ENCODE results near the gene SLC30A3.
A peak's percentile ranks its signal among the peaks of the same experiment; 100 is the strongest.

Gene SLC30A3

DNA sequence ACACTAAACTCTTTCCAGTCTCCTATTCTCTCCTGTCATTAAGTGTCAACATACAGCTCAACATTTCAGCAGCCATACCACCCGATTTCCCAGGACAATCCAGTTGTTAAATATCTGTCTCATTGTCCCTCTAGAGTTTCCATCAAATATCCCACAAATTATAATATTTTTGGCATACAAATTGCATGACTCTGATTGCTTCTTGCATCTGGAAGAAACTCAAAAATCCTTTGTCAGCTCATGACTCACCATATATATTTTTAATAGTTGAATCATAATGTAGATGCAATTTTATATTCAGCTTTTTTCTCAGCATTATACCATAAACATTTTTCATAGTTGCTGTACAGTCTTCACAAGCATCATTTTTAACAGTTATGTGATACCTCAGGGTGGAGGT lies 7.2 kb downstream of the SLC30A3 start:
- no peak for DNase-seq

DNA sequence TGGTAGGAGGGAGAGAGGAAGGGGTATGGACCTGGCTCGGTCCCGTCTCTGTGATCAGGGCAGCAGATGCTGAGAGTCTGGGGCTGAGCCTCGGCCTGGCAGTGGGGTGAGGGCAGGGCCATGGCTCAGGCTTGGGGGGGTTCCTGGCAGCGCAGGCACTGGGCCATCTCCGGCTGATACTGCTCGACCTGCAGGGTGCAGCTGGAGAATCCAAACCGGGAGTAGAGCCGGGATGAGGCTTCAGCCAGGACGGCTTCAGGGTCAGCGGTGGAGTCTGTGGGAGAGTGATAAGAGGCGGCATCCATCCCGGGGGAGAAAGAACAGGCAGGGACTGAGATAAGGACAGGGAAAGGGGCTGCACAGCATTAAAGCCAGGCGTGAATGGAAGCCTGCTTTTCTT lies 7.7 kb downstream of the SLC30A3 start:
- DNase-seq: no peak

DNA sequence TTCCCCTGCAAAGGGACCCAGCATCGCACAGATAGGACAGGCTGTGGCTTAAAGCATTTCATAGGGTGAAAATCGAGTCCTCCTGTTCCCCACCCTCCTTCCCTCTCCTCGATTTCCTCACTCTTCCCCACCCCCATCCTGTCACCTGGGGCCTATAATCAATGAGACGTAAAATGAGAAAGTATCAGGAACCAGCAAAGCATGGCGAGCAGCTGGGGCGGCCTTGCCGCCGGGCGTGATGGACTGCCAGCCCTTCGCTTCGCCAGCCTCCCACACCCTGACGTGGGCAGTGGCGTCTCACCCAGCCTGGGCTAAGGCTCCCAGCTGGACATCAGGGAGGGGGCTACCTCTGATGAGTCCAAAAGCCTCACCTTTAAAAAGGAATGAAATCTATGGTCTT lies 11.1 kb downstream of the SLC30A3 start:
- no peak for DNase-seq

GRCh38 chr2:27250652-27251379 lies 12.0 kb downstream of the SLC30A3 start:
- no peak for DNase-seq

DNA sequence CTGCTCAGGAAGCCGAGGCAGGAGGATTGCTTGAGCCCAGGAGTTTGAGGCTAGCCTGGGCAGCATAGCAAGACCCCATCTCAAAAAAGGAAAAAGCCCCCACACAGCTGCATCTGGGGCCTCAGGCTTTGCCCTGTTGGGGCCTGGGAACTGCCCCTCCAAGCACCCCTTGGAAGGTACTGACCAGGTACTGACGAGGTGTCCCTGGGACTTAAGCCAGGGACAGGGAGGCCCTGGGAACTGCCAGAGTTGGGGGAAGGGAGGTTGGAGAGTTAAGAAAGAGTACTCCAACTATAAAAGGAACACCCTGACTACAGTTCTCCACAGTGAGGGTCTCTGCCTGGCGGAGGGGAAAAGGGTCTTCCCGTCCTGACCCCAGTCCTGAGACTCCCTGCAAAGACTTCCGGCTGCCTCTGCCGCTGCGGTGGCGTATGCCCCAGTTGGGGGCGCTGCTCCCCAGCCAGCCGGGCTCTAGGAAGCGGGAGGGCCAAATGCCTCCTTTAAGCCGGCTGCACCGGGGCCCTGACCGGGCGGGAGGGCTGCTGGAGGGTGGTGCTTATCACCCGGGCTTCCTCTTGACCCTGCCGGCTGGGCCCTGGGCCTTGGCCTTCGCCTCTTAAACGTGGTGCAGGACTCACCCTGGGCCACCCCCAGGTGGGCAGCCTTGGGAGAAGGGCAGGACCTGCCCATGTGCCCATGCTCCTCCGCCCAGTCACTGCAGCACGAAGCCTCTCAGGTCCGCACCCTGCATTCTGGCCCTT lies 12.8 kb downstream of the SLC30A3 start:
- DNase-seq: peak; percentile 19

GRCh38 chr2:27249159-27249890 lies 13.5 kb downstream of the SLC30A3 start:
- DNase-seq: no peak

DNA sequence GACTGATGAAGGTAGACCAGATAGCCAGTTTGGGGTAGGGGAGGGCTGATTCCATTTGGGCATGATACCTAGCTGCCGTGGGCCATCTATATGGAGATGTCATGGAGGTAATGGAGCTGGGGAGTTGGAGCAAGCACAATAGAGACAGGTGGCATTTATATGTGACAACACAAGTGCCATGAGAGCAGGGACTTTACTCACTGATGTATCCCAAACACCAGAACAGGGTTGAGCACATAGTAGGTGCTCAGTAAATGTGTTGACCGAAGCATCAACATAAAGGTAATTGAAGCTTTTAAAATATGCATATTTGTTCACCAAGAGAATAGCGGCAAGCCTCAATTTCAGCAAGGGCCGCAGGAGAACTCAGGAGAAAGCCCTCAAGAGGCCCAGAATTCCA lies 15.0 kb downstream of the SLC30A3 start:
- DNase-seq: no peak

GRCh38 chr2:27245626-27246025 lies 17.2 kb downstream of the SLC30A3 start:
- no peak for DNase-seq

- DNase-seq: no peak
Measured at GRCh38 chr2:27245116-27245515, 17.7 kb downstream of the SLC30A3 start.

DNA sequence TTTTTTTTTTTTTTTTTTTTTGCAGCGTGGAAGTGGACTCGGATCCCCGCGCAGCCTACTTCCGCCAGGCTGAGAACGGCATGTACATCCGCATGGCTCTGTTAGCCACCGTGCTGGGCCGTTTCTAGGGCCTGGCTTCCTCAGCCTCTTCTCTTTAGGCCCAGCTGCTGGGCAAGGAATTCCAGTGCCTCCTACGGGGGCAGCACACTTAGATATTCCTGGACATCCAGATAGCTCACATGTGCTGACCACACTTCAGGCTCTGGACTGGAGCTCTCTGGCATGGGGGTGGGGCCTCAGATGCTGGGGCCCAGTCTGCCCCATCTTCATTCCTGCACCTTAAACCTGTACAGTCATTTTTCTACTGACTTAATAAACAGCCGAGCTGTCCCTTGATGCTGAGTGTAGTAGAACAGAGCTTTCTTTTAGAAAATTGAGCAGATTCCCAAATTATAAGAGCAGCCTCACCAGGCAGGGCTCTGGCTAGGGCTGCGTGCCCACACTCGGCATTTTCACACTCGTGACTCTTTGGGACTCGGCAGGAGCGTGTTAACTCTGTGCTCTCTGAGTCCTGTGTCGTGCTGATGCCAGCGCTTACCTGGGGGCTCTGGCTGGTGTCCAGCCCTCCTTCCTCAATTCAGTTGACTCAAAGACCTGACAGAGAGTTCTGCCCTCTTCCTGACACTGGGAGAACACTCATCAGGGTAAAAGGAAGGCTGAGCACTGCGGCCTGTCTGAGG lies 19.3 kb downstream of the SLC30A3 start:
- no peak for DNase-seq

GRCh38 chr2:27242614-27242951 lies 20.3 kb downstream of the SLC30A3 start:
- no peak for DNase-seq

GRCh38 chr2:27241761-27242613 lies 20.9 kb downstream of the SLC30A3 start:
- DNase-seq: no peak

DNA sequence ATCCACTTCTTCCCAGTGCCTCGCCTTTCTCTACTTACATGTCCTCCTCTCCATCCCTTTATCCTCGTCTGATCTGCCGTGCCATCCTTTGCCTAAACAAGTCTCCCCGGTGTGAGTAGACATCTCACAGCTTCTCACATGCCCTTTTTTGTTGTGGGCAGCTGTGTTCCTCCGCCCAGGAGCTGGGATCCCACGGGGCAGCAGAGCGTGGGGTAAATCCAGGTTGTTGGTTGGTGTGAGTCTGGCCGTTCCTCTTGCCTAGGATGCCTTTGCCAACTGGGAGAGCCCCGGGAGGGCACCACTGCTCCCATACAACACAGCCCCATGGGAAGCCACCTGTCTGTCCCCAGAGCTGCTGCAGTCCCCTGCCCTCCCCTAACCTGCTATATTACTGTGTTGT lies 22.4 kb downstream of the SLC30A3 start:
- no peak for DNase-seq

- no peak for DNase-seq
Measured at GRCh38 chr2:27238976-27239375, 23.9 kb downstream of the SLC30A3 start.

GRCh38 chr2:27237341-27237945 lies 25.4 kb downstream of the SLC30A3 start:
- no peak for DNase-seq

- DNase-seq: no peak
Measured at GRCh38 chr2:27236626-27237025, 26.2 kb downstream of the SLC30A3 start.

- DNase-seq: no peak
Measured at GRCh38 chr2:27236136-27236535, 26.7 kb downstream of the SLC30A3 start.

- DNase-seq: no peak
Measured at GRCh38 chr2:27233341-27233740, 29.5 kb downstream of the SLC30A3 start.

- DNase-seq: no peak
Measured at GRCh38 chr2:27231921-27232320, 30.9 kb downstream of the SLC30A3 start.

DNA sequence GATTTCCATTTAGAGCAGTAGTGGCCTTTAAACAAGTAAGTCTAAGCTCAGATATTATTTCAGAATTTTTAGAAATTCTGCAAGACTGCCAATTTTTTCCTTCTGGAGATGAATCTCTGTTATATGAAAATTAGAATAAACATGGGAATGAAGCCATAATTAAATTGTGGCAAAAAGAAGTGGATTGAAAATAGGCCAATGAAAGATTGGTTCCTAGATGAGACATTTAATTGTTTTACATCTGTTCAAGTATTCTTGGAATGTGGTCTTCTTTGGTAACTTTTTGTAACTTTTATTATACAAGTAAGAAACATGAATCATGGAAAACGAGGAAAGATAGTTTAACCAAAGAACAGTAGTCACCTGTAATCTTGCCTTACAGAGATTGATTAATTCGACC lies 35.3 kb downstream of the SLC30A3 start:
- no peak for DNase-seq

DNA sequence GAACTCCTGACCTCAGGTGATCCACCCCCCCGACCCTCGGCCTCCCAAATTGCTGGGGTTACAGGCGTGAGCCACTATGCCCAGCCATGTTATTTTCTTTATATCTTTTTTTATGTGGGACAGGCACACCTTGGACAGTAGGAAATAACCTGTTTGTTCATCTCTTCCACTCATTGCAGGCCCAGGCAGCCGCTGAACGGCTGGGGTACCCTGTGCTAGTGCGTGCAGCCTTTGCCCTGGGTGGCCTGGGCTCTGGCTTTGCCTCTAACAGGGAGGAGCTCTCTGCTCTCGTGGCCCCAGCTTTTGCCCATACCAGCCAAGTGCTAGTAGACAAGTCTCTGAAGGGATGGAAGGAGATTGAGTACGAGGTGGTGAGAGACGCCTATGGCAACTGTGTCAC lies 37.3 kb downstream of the SLC30A3 start:
- DNase-seq: no peak

DNA sequence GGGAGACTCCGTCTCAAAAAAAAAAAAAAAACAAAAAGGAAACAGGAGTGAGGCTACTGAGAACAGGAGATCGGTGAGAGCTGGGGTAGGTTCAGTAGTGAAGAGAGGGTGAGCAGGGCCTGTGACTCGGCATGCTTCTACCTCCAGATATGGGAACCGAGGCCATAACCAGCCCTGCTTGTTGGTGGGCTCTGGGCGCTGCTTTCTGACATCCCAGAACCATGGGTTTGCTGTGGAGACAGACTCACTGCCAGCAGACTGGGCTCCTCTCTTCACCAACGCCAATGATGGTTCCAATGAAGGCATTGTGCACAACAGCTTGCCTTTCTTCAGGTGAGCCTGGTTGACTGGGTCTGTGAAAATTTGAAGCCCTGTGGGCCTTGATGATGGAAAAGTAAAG lies 39.4 kb downstream of the SLC30A3 start:
- no peak for DNase-seq

All from activated effector memory CD4-positive, alpha-beta T cell treated with Interleukin-2 at 50 U/mL for 16 hours (primary cell).